Measurements from ENCODE around the gene VSIR.

GRCh38 chr10:71756311-71757191, 16.8 kb downstream of the VSIR start:
- TF ChIP-seq EZH2 (IDR thresholded peaks at IDR 0.05; ENCODE audit: insufficient read depth, poor library complexity, severe bottlenecking): no peak
- TF ChIP-seq EZH2phosphoT487 (IDR thresholded peaks at IDR 0.05; ENCODE audit: insufficient read depth, low read depth): no peak

All from GM23248 (cell line).